OCI-LY7 (cell line): ENCODE data around the gene LAMP2. TPM values are rescaled to one million over a fixed set of nuclear protein-coding genes. Genes with fewer than 3 reads are reported as not detected.

ENCODE experiments used
- BruUV-seq: library from RNA; stranded (reverse); fragments of 400-500 nt; replicated peaks from 2 replicates; lab custom pipeline; 2021; lab: Mats Ljungman, UMichigan
- CTCF ChIA-PET: fragments of 300-600 bp; sonication (Branson Sonifier 250); formaldehyde crosslinking; loops from one replicate; lab custom pipeline; 2022; ENCODE audit warnings: antibody characterized with exemption; ENCODE audit not compliant: unreplicated experiment; lab: Charles Lee
- POLR2A ChIA-PET: fragments of 300-600 bp; sonication (Branson Sonifier 250); formaldehyde crosslinking; loops from one replicate; lab custom pipeline; 2022; ENCODE audit warnings: antibody characterized with exemption; lab: Charles Lee
- DNase-seq: peaks from one replicate; pipeline ENCODE4 v3.0.0-alpha.2; 2015; ENCODE audit warnings: low spot score
- H2AFZ ChIP-seq: fragments of 200-600 bp; sonication (generic), shearing (Covaris generic); 2 replicates; pipeline ENCODE4 v1.6.1; 2014; ENCODE audit warnings: mild to moderate bottlenecking, antibody characterized with exemption, low read length, moderate library complexity
- H3K27ac ChIP-seq: fragments of 200-600 bp; sonication (generic); 2 replicates; pipeline ENCODE4 v1.5.1; 2014; ENCODE audit warnings: mixed run types, low read depth, mild to moderate bottlenecking, moderate library complexity, low read length, inconsistent platforms; ENCODE audit not compliant: poor library complexity, severe bottlenecking
- H3K36me3 ChIP-seq: fragments of 200-600 bp; sonication (generic); 2 replicates; pipeline ENCODE4 v1.6.1; 2014; ENCODE audit warnings: mild to moderate bottlenecking, antibody characterized with exemption, low read length, moderate library complexity, mixed read lengths; ENCODE audit not compliant: insufficient read depth
- H3K4me1 ChIP-seq: fragments of 200-600 bp; sonication (generic); 2 replicates; pipeline ENCODE4 v1.5.1; 2014; ENCODE audit warnings: mild to moderate bottlenecking, low read length; ENCODE audit not compliant: insufficient read depth, poor library complexity, severe bottlenecking
- H3K4me2 ChIP-seq: fragments of 200-600 bp; sonication (generic); 2 replicates; pipeline ENCODE4 v1.6.1; 2014; ENCODE audit warnings: mild to moderate bottlenecking, low read length
- H3K4me3 ChIP-seq: fragments of 200-600 bp; sonication (generic); 2 replicates; pipeline ENCODE4 v1.5.1; 2014; ENCODE audit warnings: mild to moderate bottlenecking, low read depth, low read length; ENCODE audit not compliant: poor library complexity, severe bottlenecking
- H3K79me2 ChIP-seq: fragments of 200-600 bp; sonication (generic); 2 replicates; pipeline ENCODE4 v1.6.1; 2016; ENCODE audit warnings: low read depth, mild to moderate bottlenecking, low read length, moderate library complexity, mixed read lengths; ENCODE audit not compliant: insufficient read depth
- H3K9me2 ChIP-seq: fragments of 200-600 bp; sonication (generic); 2 replicates; pipeline ENCODE4 v1.6.1; 2016; ENCODE audit warnings: mild to moderate bottlenecking, low read length, mixed read lengths; ENCODE audit not compliant: insufficient read depth
- H3K9me3 ChIP-seq: fragments of 200-600 bp; sonication (generic); 2 replicates; pipeline ENCODE4 v1.6.1; 2014; ENCODE audit warnings: mild to moderate bottlenecking, mixed run types, low read length, mixed read lengths
- H4K20me1 ChIP-seq: fragments of 200-600 bp; sonication (generic); 2 replicates; pipeline ENCODE4 v1.6.1; 2014; ENCODE audit warnings: mild to moderate bottlenecking, antibody characterized with exemption, low read length, moderate library complexity, mixed read lengths; ENCODE audit not compliant: insufficient read depth
- EZH2phosphoT487 ChIP-seq: fragments of 200-600 bp; sonication (generic); IDR thresholded peaks from 2 replicates; pipeline ENCODE4 v1.6.1; 2018; ENCODE audit warnings: low read depth, borderline replicate concordance, mild to moderate bottlenecking, mixed run types, antibody characterized with exemption, low read length, moderate library complexity, mixed read lengths
- intact Hi-C: fragments of 100-400 bp; cut with micrococcal nuclease; formaldehyde crosslinking; loops from one replicate; pipeline ENCODE4 v1.10.0; 2022; ENCODE audit not compliant: unreplicated experiment
- total RNA-seq, 2 experiments: library from RNA; depleted of rRNA in 1 of 2; stranded (reverse); fragments of >200 nt in 1 of 2; shearing (Covaris generic) in 1 of 2; gene quantifications; 2 replicates each; pipeline ENCODE4 v1.2.3, GENCODE V29; 2014 to 2022
- TF ChIP-seq, protein P1 (sequence below): fragments of 200-600 bp; sonication (generic); conservative IDR thresholded peaks from 2 replicates; pipeline ENCODE4 v1.5.1; 2014; ENCODE audit warnings: mild to moderate bottlenecking, antibody characterized with exemption, low read length, moderate library complexity, mixed read lengths

Gene LAMP2
- total RNA-seq, 2 experiments from 2014 or later, result 17.9 to 39.6 TPM

DNA sequence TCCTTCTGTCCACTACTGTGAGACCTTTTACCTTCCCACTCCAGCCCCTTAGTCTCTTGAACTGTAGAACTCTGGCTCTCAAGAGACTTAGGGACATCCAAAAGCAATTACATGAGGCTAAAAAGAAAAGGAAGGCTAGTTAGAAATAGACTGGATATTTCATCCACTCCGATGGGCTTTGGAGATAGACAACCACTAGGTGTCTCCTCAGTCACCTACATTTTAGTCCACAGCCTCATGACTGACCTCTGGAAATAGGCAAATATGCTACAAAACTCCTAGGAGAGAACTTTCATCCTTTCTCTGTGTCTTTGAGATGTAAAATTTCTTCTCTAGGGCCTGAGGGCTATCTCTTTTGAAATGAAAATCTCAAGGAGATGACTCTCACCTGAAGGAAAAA, 45.1 kb upstream of the LAMP2 start:
- no peak overlapping the region for H2AFZ ChIP-seq
- H3K4me1 ChIP-seq, result no peaks in the 10 kb centered on the region
- intact Hi-C loops, result loop anchor here (1.0 to 5.0 kb wide), 2 partner anchors 150 to 258 kb away; no protein-coding TSS in a partner anchor
- ChIA-PET POLR2A (interaction anchor here (0.9 kb wide), 1 partner anchor 255 kb away, joined by 7 read pairs; no protein-coding TSS in a partner anchor), CTCF (no interaction called here)
- H3K79me2 ChIP-seq, result no peaks in the 10 kb centered on the region
- TF ChIP-seq EZH2phosphoT487, result no peak
- TF ChIP-seq, protein P1, sequence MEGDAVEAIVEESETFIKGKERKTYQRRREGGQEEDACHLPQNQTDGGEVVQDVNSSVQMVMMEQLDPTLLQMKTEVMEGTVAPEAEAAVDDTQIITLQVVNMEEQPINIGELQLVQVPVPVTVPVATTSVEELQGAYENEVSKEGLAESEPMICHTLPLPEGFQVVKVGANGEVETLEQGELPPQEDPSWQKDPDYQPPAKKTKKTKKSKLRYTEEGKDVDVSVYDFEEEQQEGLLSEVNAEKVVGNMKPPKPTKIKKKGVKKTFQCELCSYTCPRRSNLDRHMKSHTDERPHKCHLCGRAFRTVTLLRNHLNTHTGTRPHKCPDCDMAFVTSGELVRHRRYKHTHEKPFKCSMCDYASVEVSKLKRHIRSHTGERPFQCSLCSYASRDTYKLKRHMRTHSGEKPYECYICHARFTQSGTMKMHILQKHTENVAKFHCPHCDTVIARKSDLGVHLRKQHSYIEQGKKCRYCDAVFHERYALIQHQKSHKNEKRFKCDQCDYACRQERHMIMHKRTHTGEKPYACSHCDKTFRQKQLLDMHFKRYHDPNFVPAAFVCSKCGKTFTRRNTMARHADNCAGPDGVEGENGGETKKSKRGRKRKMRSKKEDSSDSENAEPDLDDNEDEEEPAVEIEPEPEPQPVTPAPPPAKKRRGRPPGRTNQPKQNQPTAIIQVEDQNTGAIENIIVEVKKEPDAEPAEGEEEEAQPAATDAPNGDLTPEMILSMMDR, result peak; percentile 77
- no peaks in the 10 kb centered on the region for H3K9me2 ChIP-seq
- H3K36me3 ChIP-seq, result no peaks in the 10 kb centered on the region
- H3K4me2 ChIP-seq, result no peak overlapping the region
- H3K4me3 ChIP-seq, result no peak overlapping the region
- DNase-seq, result peak; percentile 45
- H4K20me1 ChIP-seq, result no peaks in the 10 kb centered on the region
- H3K27ac ChIP-seq, result no peak overlapping the region
- H3K9me3 ChIP-seq, result no peaks in the 10 kb centered on the region
- no TSS peak for BruUV-seq

DNA sequence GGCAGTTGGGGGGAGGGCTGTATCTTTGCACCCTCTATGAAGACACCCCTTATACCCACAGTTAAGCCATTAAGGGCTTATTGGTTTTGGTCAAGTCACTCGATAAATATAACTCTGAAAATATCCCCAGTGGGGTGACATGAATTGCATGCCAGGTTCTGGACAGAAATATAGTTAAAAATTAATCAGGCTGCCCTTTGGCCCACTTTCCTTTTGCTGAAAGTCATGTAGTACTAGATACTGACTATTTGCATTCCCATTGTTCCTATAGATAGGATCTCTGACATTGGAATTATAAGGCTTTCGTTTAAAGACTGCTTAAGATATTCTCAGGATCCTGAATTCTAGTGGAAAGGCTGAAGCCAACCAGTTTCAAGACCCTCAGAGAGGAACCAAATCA, 43.5 kb upstream of the LAMP2 start:
- BruUV-seq, result no TSS peak
- H2AFZ ChIP-seq, result no peak overlapping the region
- intact Hi-C loops, result loop anchor here (5.0 kb wide), 1 partner anchor 260 kb away; no protein-coding TSS in a partner anchor

GRCh38 chrX:120512222-120512621, 43.1 kb upstream of the LAMP2 start:
- TF ChIP-seq EZH2phosphoT487, result no peak
- TF ChIP-seq, protein P1, result no peak
- Histone ChIP-seq H3K27ac (no peak overlapping the region), H3K36me3 (no peaks in the 10 kb centered on the region), H4K20me1 (no peaks in the 10 kb centered on the region), H3K9me2 (no peaks in the 10 kb centered on the region), H3K4me1 (no peaks in the 10 kb centered on the region), H3K4me2 (no peak overlapping the region), H2AFZ (no peak overlapping the region), H3K79me2 (no peaks in the 10 kb centered on the region), H3K4me3 (no peak overlapping the region), H3K9me3 (no peaks in the 10 kb centered on the region)
- no peak for DNase-seq
- no TSS peak for BruUV-seq
- intact Hi-C loops, result loop anchor here (5.0 kb wide), 1 partner anchor 260 kb away; no protein-coding TSS in a partner anchor
- CTCF ChIA-PET, result no interaction called here
- POLR2A ChIA-PET, result interaction anchor here (0.8 kb wide), 1 partner anchor 46 kb away, joined by 3 read pairs; no protein-coding TSS in a partner anchor

More for the DNA sequence above, 43.5 kb upstream of the LAMP2 start:
- Histone ChIP-seq H4K20me1 (no peaks in the 10 kb centered on the region), H3K36me3 (no peaks in the 10 kb centered on the region), H3K27ac (no peak overlapping the region), H3K79me2 (no peaks in the 10 kb centered on the region), H3K4me1 (no peaks in the 10 kb centered on the region), H3K9me2 (no peaks in the 10 kb centered on the region), H3K4me2 (no peak overlapping the region), H3K4me3 (no peak overlapping the region), H3K9me3 (no peaks in the 10 kb centered on the region)
- no peak for DNase-seq
- CTCF ChIA-PET, result no interaction called here
- POLR2A ChIA-PET, result no interaction called here
- TF ChIP-seq EZH2phosphoT487, result no peak
- TF ChIP-seq, protein P1, result no peak
